Endothelial cell of umbilical vein (primary cell): ENCODE results near the gene KCNMA1. TPM values are rescaled to one million over a fixed set of nuclear protein-coding genes. Genes with fewer than 3 reads are reported as not detected.

Experiments used
- BruUV-seq: library from RNA; stranded (reverse); fragments of 400-500 nt; replicated peaks from 2 replicates; lab custom pipeline; 2021; lab: Mats Ljungman, UMichigan
- CTCF ChIA-PET: fragments of 300-600, 350-600 bp; sonication (Branson Sonifier 250); formaldehyde crosslinking; loops from one replicate; lab custom pipeline; 2021; ENCODE audit warnings: antibody characterized with exemption, inconsistent platforms; lab: Charles Lee
- POLR2A ChIA-PET: fragments of 300-600, 350-600 bp; sonication (Branson Sonifier 250); formaldehyde crosslinking; loops from one replicate; lab custom pipeline; 2021; ENCODE audit warnings: antibody characterized with exemption, inconsistent platforms; lab: Charles Lee
- DNase-seq: peaks from one replicate; pipeline ENCODE4 v3.0.0-alpha.2; 2011; ENCODE audit warnings: low read depth, low spot score
- FAIRE-seq: peaks from 2 replicates; lab custom pipeline; 2011; peaks lifted over from hg19 to GRCh38; lab: Jason Lieb, UNC
- H2AFZ ChIP-seq: 2 replicates; pipeline ENCODE4 v1.6.0; 2012; ENCODE audit warnings: low read depth, low read length, control low read depth, inconsistent platforms
- H3K27ac ChIP-seq: 2 replicates; pipeline ENCODE4 v1.5.1; 2011; ENCODE audit warnings: low read depth, mild to moderate bottlenecking, control low read depth, low read length, moderate library complexity; ENCODE audit not compliant: insufficient read depth
- H3K27me3 ChIP-seq, 2 experiments: 2 replicates each; pipeline versions ENCODE4 v1.6.0 to v1.6.1; 2011; ENCODE audit warnings: low read length in 2 of 2, mixed read lengths in 1 of 2; ENCODE audit not compliant: control insufficient read depth in 2 of 2, insufficient read depth in 2 of 2
- H3K36me3 ChIP-seq, 2 experiments: 2 replicates in 1 of 2; 3 replicates in 1 of 2; pipeline ENCODE4 v1.5.1; 2011; ENCODE audit warnings: low read length in 2 of 2, mild to moderate bottlenecking in 1 of 2, moderate library complexity in 1 of 2; ENCODE audit not compliant: control insufficient read depth in 2 of 2, insufficient read depth in 2 of 2; ENCODE audit errors: extremely low read depth in 1 of 2
- H3K4me1 ChIP-seq: 3 replicates; pipeline ENCODE4 v1.5.1; 2011; ENCODE audit warnings: mild to moderate bottlenecking, low read length; ENCODE audit not compliant: control insufficient read depth, insufficient read depth; ENCODE audit errors: extremely low read depth
- H3K4me2 ChIP-seq: 2 replicates; pipeline ENCODE4 v1.6.1; 2011; ENCODE audit warnings: low read length, control low read depth, mixed read lengths; ENCODE audit not compliant: insufficient read depth
- H3K4me3 ChIP-seq, 3 experiments: fragments of 200-600 bp in 1 of 3; sonication (generic), shearing (Covaris generic) in 1 of 3; replicated peaks in 1 of 3; 2 replicates each; pipeline ENCODE4 v1.5.1; 2011 to 2016; ENCODE audit warnings: control low read depth in 3 of 3, low read length in 3 of 3, mild to moderate bottlenecking in 2 of 3, inconsistent platforms in 1 of 3, low read depth in 1 of 3, moderate library complexity in 1 of 3; ENCODE audit not compliant: insufficient read depth in 1 of 3
- H3K79me2 ChIP-seq: 2 replicates; pipeline ENCODE4 v1.6.0; 2012; ENCODE audit warnings: low read length, inconsistent platforms; ENCODE audit not compliant: control insufficient read depth, insufficient read depth
- H3K9ac ChIP-seq: replicated peaks from 2 replicates; pipeline ENCODE3; 2011; ENCODE audit warnings: low read length, control low read depth; ENCODE audit not compliant: insufficient read depth; ENCODE audit errors: extremely low read depth
- H3K9me1 ChIP-seq: replicated peaks from 3 replicates; pipeline ENCODE4 v1.6.0; 2011; ENCODE audit warnings: mild to moderate bottlenecking, low read length; ENCODE audit not compliant: control insufficient read depth, insufficient read depth; ENCODE audit errors: extremely low read depth
- H3K9me3 ChIP-seq: replicated peaks from 2 replicates; pipeline ENCODE4 v1.5.1; 2012; ENCODE audit warnings: low read length, inconsistent platforms; ENCODE audit not compliant: control insufficient read depth, insufficient read depth
- H4K20me1 ChIP-seq: replicated peaks from 2 replicates; pipeline ENCODE3; 2011; ENCODE audit warnings: mild to moderate bottlenecking, low read length; ENCODE audit not compliant: control insufficient read depth, insufficient read depth; ENCODE audit errors: extremely low read depth
- FOS ChIP-seq: IDR thresholded peaks from 2 replicates; pipeline ENCODE4 v1.6.1; 2011; ENCODE audit warnings: mild to moderate bottlenecking, low read length, moderate library complexity, borderline replicate concordance; ENCODE audit not compliant: insufficient read depth
- GATA2 ChIP-seq: IDR thresholded peaks from 2 replicates; pipeline ENCODE4 v1.7.0; 2011; ENCODE audit warnings: low read depth, mild to moderate bottlenecking, moderate library complexity, mixed read lengths, low read length; ENCODE audit not compliant: insufficient read length, insufficient read depth
- POLR2A ChIP-seq: IDR thresholded peaks from 2 replicates; pipeline ENCODE4 v1.6.1; 2012; ENCODE audit warnings: low read depth, mild to moderate bottlenecking, control low read depth, low read length
- dilution Hi-C: fragments of 300-500 bp; cut with MboI; formaldehyde crosslinking; loops from one replicate; pipeline ENCODE4 v1.15.0; 2019; ENCODE audit warnings: low sequenced_read_pairs; ENCODE audit not compliant: extremely low pct_ligation_motif_present
- intact Hi-C: fragments of 100-400 bp; cut with micrococcal nuclease; formaldehyde crosslinking; loops from one replicate; pipeline ENCODE4 v1.10.0; 2022
- polyA plus RNA-seq, 4 experiments: library from polyadenylated mRNA; depleted of rRNA in 3 of 4; stranded (reverse) in 3 of 4; unstranded in 1 of 4; fragments of >200 nt; gene quantifications; 2 replicates each; pipeline versions ENCODE4 v1.2.1 to v1.2.3, GENCODE V29; 2011 to 2012; ENCODE audit warnings: missing spikeins in 1 of 4
- total RNA-seq: library from RNA; stranded (reverse); gene quantifications from 2 replicates; pipeline ENCODE4 v1.2.3, GENCODE V29; 2021

Gene KCNMA1
- total and polyA plus RNA-seq, 2 donors (not counting 3 experiments of a cell fraction or from before 2014, with no cell fraction given): 0.10 to 0.82 TPM

- Histone ChIP-seq H3K4me3 (no peak overlapping the region), H4K20me1 (no peaks in the 10 kb centered on the region), H3K4me2 (no peak overlapping the region), H3K36me3 (no peaks in the 10 kb centered on the region), H3K9me3 (no peaks in the 10 kb centered on the region), H3K27ac (no peak overlapping the region), H3K27me3 (peaks cover 2 to 11% of the 10 kb centered on the region in 2 experiments), H3K9me1 (no peaks in the 10 kb centered on the region), H2AFZ (no peak overlapping the region), H3K9ac (no peak overlapping the region), H3K4me1 (no peaks in the 10 kb centered on the region), H3K79me2 (no peaks in the 10 kb centered on the region)
- POLR2A ChIA-PET: interaction anchor here (0.5 kb wide), 1 partner anchor 465 kb away, joined by 3 read pairs; no protein-coding TSS in a partner anchor
- FAIRE-seq: no peak
- TF ChIP-seq GATA2: no peak
- no peak for DNase-seq
- intact Hi-C loops: no loop called here
- dilution Hi-C loops: no loop called here
- BruUV-seq: no TSS peak
- CTCF ChIA-PET: interaction anchor here (0.9 to 7.3 kb wide), 4 partner anchors 73 to 463 kb away, joined by 4 to 114 read pairs (median 25); no protein-coding TSS in a partner anchor
These were observed 389.4 kb downstream of the KCNMA1 start for GRCh38 chr10:77248104-77248790.

- peak; percentile 8 for DNase-seq
- dilution Hi-C loops (no loop called here), intact Hi-C loops (no loop called here)
- Histone ChIP-seq H3K9me3 (no peaks in the 10 kb centered on the region), H3K27ac (no peak overlapping the region), H3K4me1 (no peaks in the 10 kb centered on the region), H3K27me3 (peaks cover 4 to 11% of the 10 kb centered on the region in 2 experiments), H3K4me3 (no peak overlapping the region), H3K9ac (no peak overlapping the region), H4K20me1 (no peaks in the 10 kb centered on the region), H3K79me2 (no peaks in the 10 kb centered on the region), H3K9me1 (no peaks in the 10 kb centered on the region), H3K4me2 (peak overlapping the region; percentile 11), H3K36me3 (no peaks in the 10 kb centered on the region), H2AFZ (no peak overlapping the region)
- CTCF ChIA-PET: interaction anchor here (0.9 to 7.3 kb wide), 5 partner anchors 72 to 509 kb away, joined by 4 to 114 read pairs (median 6); no protein-coding TSS in a partner anchor
- POLR2A ChIA-PET: no interaction called here
- no TSS peak for BruUV-seq
- TF ChIP-seq FOS (peak; percentile 63), GATA2 (peak; percentile 24), POLR2A (no peak)
- no peak for FAIRE-seq
These were observed 390.3 kb downstream of the KCNMA1 start for GRCh38 chr10:77247031-77247990.
